Fibroblast of skin of right biceps (primary cell): Measurements from ENCODE around the gene FABP3.

Source experiments
- DNase-seq: peaks from one replicate; pipeline ENCODE4 v3.0.0-alpha.2; 2013

The FABP3 gene

GRCh38 chr1:31371121-31371959 is 1.5 kb downstream of the FABP3 start:
- DNase-seq = no peak

DNA sequence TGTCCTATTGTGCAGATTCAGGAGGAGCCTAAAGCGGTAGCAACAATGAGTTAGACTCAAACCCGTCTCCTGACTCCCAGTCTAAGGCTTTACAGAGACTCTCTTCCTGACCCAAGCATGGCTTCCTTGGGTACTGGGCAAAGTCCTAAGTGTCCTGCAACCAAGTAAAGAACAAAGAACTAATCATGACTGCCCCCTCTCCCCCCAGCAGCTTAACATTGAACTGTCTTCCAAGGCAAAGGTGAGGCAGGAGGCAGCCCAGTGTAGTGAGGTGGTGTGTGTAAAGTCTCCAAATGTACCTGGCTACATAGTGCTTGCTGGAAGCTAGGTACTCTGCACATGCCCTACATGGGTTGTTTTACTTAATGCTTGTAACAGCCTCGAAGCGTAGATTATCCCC is 2.3 kb downstream of the FABP3 start:
- no peak for DNase-seq

DNA sequence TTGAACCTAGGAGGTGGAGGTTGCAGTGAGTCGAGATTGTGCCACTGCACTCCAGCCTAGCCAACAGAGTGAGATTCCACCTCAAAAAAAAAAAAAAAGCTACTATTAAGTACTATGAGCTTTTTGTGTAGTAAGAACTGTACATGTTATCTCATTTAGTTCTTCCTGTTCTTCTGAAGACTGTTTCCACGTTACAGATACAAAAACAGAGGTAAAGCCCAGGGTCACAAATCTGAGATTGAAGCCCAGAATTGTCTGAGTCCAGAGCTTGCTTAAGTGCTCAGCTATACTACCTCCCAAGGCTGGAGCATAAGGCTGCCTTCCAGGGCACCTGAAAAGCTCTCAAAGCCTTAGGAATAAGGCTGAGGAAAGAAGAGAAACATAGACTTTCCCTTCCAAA is 2.9 kb downstream of the FABP3 start:
- DNase-seq = no peak

DNA sequence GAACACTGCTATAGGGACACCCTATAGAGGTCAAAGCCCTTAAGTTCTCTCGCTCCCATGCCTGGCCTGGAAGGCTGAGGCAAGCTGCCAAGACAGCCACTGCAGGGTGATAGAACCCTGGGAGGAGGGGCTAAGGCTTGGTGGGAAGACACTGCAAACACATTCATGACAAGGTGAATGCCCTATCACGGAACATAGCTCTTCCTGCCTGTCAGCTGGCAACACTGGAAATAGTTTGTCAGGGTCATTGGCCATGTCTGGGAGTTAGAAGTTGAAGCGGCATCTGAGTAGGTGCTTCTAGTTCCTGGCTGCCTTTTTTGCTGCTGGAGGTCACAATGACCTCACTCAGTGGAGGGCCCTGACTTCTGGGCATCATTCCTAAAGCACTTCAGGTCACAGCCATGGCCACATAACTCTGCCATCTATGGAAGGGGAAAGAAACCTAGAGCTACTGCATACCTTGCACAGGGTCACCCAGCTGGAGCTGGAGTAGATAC is 4.2 kb downstream of the FABP3 start:
- no peak for DNase-seq

DNA sequence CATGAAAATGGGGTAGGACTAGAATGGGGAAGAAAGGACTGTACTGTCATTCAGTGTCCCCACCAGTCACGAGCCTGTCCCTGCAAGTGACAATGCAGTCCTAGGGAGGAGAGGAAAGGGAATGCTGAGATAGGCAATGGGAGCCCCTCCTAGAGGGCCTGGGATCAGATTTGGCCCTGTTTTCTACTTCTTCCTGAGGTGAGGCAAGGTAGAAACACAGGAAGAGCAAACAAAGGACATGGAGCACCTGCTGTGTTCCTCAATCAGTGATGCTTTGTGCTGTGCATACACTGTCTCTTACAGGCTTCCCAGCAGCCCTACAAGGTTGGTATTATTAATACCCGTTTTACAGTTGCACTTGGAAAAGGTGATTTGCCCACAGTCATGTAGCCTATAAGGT is 6.1 kb downstream of the FABP3 start:
- no peak for DNase-seq

GRCh38 chr1:31364561-31365250 is 8.2 kb downstream of the FABP3 start:
- DNase-seq = no peak

DNA sequence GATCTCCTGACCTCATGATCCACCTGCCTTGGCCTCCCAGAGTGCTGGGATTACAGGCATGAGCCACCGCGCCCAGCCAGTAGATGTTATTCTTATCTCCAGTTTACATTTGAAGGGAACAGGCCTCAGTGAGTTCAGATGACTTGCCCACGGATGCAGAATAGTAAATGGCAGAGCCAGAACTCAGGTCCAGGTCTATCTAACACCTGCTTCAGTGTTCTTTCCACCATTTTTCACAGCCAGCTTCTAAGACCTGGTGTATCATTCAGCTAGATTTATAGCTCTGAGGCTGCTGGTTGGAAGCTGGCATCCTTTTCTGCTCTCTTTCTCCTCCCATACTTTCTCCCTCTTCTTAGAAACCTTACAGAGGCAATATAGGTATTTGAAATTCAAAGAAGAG is 10.8 kb downstream of the FABP3 start:
- DNase-seq = no peak

DNA sequence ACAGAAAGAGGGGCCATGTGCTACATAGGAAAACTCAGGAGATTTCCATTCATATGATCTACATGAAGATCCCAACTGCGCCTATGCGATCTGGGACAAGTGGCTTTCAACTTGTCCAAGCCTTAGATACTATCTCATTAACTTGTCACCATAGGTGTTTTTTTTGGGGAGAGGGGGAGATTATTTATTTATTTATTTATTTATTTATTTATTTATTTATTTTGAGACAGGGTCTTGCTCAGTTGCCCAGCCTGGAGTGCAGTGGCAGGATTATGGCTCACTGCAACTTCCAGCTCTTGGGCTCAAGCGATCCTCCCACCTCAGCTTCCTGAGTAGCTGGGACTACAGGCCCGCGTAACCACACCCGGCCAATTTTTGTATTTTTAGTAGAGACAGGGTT is 11.3 kb downstream of the FABP3 start:
- no peak for DNase-seq

GRCh38 chr1:31356427-31356826 is 16.4 kb downstream of the FABP3 start:
- DNase-seq = no peak

GRCh38 chr1:31354283-31354682 is 18.6 kb downstream of the FABP3 start:
- DNase-seq = no peak

GRCh38 chr1:31348449-31348848 is 24.4 kb downstream of the FABP3 start:
- no peak for DNase-seq

- DNase-seq = no peak
Observed at GRCh38 chr1:31346785-31347184, 26.1 kb downstream of the FABP3 start.

GRCh38 chr1:31345635-31346034 is 27.2 kb downstream of the FABP3 start:
- DNase-seq = no peak

GRCh38 chr1:31344503-31344902 is 28.4 kb downstream of the FABP3 start:
- DNase-seq = no peak

- DNase-seq = no peak
Observed at GRCh38 chr1:31336687-31337467, 36.0 kb downstream of the FABP3 start.

DNA sequence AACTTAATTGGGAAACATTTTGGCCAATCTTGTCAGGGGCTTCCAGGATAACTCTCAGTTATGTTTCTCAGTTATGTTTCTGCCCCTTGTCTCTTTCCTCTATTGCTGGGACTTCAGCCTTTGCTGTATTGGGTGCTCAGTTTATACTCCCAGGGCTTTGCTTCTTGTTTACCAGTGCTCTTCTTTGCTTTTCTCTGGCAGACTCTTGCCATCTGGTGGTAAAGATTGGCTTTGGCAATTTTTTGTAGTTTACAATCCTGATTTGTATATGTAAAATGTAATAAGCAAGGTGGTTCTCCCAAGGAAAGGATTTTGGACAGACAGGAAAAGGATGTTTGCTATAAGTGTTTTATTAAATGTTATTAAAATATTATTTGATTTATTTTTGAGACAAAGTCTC is 37.9 kb downstream of the FABP3 start:
- DNase-seq = peak; percentile 26

GRCh38 chr1:31327381-31327780 is 45.5 kb downstream of the FABP3 start:
- DNase-seq = peak; percentile 46

GRCh38 chr1:31326461-31326860 is 46.4 kb downstream of the FABP3 start:
- no peak for DNase-seq

DNA sequence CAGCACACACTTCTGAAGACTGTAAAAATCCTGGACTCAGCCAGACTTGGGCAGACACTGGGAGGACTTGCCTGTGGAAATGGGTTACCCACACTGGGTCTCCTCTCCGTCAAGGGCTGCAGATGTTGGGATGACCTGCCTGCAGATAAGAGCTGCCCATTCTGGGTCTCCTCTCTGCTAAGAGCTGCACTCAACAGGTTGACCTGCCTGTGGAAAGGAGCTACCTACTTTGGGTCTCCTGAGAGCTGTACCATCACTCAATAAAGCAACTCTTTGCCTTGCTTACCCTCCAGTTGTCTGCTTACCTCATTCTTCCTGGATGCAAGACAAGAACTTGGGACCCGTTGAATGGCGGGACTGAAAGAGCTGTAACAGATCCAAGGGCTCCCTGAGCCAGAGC is 47.9 kb downstream of the FABP3 start:
- DNase-seq = no peak

- no peak for DNase-seq
Observed at GRCh38 chr1:31324093-31324492, 48.8 kb downstream of the FABP3 start.

DNA sequence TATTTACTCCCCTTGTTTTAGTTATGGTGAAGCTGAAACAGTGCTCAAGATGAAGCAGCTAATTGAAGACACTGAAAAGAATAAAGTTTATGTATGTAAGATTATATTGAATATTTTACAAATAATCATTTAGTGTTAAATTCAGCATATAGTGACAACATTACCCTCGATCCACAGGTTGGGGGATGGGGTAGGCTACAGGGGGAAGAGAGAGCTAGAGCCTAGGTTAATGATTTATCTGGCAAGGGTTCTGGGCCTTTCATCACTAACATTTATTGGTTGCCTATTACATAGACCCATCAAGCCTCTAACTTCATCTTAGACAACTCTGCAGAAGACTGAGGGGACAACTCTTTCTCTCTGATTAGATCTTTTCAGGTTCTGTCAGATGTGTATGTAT is 54.7 kb downstream of the FABP3 start:
- DNase-seq = no peak

GRCh38 chr1:31315902-31316301 is 57.0 kb downstream of the FABP3 start:
- DNase-seq = no peak
